Endodermal cell (in vitro differentiated cells): ENCODE data around the gene CCSER1. TPM values are rescaled to one million over a fixed set of nuclear protein-coding genes. Genes with fewer than 3 reads are reported as not detected.

Source experiments
- DNase-seq: peaks from one replicate; pipeline ENCODE4 v3.0.0-alpha.2; 2017
- H3K27ac ChIP-seq: 2 replicates; pipeline ENCODE4 v1.5.1; 2013; ENCODE audit warnings: mild to moderate bottlenecking, low read depth, low read length, moderate library complexity
- H3K27me3 ChIP-seq: 2 replicates; pipeline ENCODE4 v1.6.1; 2013; ENCODE audit warnings: mild to moderate bottlenecking, low read length, moderate library complexity; ENCODE audit not compliant: insufficient read depth, control insufficient read depth, poor library complexity, severe bottlenecking
- H3K36me3 ChIP-seq: 2 replicates; pipeline ENCODE4 v1.7.0; 2013; ENCODE audit warnings: mild to moderate bottlenecking, low read length, moderate library complexity; ENCODE audit not compliant: control insufficient read depth, insufficient read depth
- H3K4me1 ChIP-seq: one replicate; pipeline ENCODE4 v1.7.0; 2013; ENCODE audit warnings: low read length; ENCODE audit not compliant: control insufficient read depth, insufficient read depth
- H3K4me3 ChIP-seq: 2 replicates; pipeline ENCODE4 v1.5.1; 2013; ENCODE audit warnings: mild to moderate bottlenecking, low read length, moderate library complexity
- H3K9ac ChIP-seq: 2 replicates; pipeline ENCODE4 v1.6.1; 2013; ENCODE audit warnings: mild to moderate bottlenecking, low read length, moderate library complexity; ENCODE audit not compliant: poor library complexity, severe bottlenecking; ENCODE audit errors: extremely low read depth
- H3K9me3 ChIP-seq: 2 replicates; pipeline ENCODE4 v1.6.1; 2013; ENCODE audit warnings: mild to moderate bottlenecking, low read length, moderate library complexity; ENCODE audit not compliant: control insufficient read depth
- H3K27ac Mint-ChIP-seq: 2 replicates; pipeline ENCODE4 v1.8.0; 2020; ENCODE audit warnings: mixed read lengths
- H3K27me3 Mint-ChIP-seq: 2 replicates; pipeline ENCODE4 v1.8.0; 2021; ENCODE audit warnings: mild to moderate bottlenecking, mixed read lengths; ENCODE audit not compliant: insufficient read depth
- H3K36me3 Mint-ChIP-seq: 2 replicates; pipeline ENCODE4 v1.8.0; 2020; ENCODE audit warnings: low read depth, mixed read lengths
- H3K4me1 Mint-ChIP-seq: 2 replicates; pipeline ENCODE4 v1.8.0; 2020; ENCODE audit warnings: mixed read lengths
- H3K4me3 Mint-ChIP-seq: 2 replicates; pipeline ENCODE4 v1.8.0; 2020; ENCODE audit warnings: mild to moderate bottlenecking, moderate library complexity, mixed read lengths
- H3K9me3 Mint-ChIP-seq: 2 replicates; pipeline ENCODE4 v1.8.0; 2020; ENCODE audit warnings: mild to moderate bottlenecking, mixed read lengths
- WGBS, 2 experiments: methylation state at CpG; one replicate each; pipeline versions ENCODE4 v1.1.5 to v1.1.7; 2013; ENCODE audit warnings: missing lambda C conversion rate in 2 of 2, mixed read lengths in 1 of 2; ENCODE audit not compliant: insufficient coverage in 1 of 2, insufficient read length in 1 of 2; 5-methylcytosine and 5-hydroxymethylcytosine counted together
- total RNA-seq, 2 donors: library from RNA; stranded (reverse); fragmentation: NEBNext Ultra II Directional in 1 of 2; extraction: Animal tissue kit (Norgen Biotek cat#: 25700) in 1 of 2; gene quantifications; 2 replicates in 1 of 2; 3 replicates in 1 of 2; pipeline ENCODE4 v1.2.1, GENCODE V29; 2021
- TF ChIP-seq, protein P1 (sequence below): fragments of 200-600 bp; sonication (generic); conservative IDR thresholded peaks from 2 replicates; pipeline ENCODE4 v1.5.0; 2021; ENCODE audit warnings: antibody characterized with exemption, mild to moderate bottlenecking

CCSER1 gene
- total RNA-seq, 2 donors from 2014 or later: 1.1 to 2.2 TPM

DNA sequence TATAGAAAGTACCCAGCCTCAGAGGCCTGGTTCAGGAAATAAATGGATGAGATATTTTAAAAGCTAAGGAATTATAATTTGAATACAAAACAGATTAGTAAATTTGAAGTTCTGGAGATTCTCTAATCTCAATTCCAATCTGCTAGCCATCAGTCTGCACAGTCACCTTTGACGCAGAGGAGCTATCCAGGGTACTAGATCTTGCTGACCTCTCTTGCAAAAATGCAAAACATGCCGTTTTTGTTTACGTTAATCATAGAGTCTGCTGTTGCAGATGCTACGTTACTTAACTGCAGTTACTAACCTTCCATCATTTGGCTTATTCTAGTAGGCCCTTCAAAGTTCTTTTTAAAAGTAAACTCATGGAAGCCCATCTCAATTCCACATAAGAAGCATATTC lies 10.4 kb downstream of the CCSER1 start:
- H3K9ac ChIP-seq: no peak overlapping the region
- Mint-ChIP-seq H3K4me3 (no peak overlapping the region), H3K36me3 (no peaks in the 10 kb centered on the region), H3K4me1 (no peaks in the 10 kb centered on the region), H3K9me3 (no peaks in the 10 kb centered on the region), H3K27ac (no peak overlapping the region), H3K27me3 (peaks cover 5% of the 10 kb centered on the region)
- no peaks in the 10 kb centered on the region for H3K4me1 ChIP-seq
- peak; percentile 55 for DNase-seq
- H3K27me3 ChIP-seq: peaks cover 5% of the 10 kb centered on the region
- TF ChIP-seq, protein P1, sequence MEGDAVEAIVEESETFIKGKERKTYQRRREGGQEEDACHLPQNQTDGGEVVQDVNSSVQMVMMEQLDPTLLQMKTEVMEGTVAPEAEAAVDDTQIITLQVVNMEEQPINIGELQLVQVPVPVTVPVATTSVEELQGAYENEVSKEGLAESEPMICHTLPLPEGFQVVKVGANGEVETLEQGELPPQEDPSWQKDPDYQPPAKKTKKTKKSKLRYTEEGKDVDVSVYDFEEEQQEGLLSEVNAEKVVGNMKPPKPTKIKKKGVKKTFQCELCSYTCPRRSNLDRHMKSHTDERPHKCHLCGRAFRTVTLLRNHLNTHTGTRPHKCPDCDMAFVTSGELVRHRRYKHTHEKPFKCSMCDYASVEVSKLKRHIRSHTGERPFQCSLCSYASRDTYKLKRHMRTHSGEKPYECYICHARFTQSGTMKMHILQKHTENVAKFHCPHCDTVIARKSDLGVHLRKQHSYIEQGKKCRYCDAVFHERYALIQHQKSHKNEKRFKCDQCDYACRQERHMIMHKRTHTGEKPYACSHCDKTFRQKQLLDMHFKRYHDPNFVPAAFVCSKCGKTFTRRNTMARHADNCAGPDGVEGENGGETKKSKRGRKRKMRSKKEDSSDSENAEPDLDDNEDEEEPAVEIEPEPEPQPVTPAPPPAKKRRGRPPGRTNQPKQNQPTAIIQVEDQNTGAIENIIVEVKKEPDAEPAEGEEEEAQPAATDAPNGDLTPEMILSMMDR: no peak
- H3K4me3 ChIP-seq: no peak overlapping the region
- 66 to 67% methylated on average over 4 of the region's 4 CpGs for WGBS, 2 experiments
- H3K36me3 ChIP-seq: no peaks in the 10 kb centered on the region
- no peak overlapping the region for H3K27ac ChIP-seq
- H3K9me3 ChIP-seq: no peaks in the 10 kb centered on the region

DNA sequence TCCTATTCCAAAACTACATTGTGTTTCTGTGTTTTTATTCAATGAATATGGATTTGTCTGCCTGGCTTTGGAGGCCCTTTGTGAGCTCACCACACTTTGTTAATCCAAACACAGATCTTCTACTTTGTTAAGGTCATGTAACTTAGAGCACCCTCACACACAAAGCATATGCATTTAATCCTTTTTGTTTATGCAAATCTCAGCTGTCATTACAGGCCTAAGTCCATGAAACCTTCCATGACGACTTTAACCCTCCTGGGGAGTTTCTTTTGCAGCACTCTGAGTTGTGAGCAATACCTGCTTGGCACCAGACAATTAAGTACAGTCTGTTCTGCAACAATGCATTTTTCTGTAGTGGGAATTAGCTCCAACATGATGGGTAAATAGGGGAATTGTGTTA lies 14.9 kb downstream of the CCSER1 start:
- H3K4me1 Mint-ChIP-seq: no peaks in the 10 kb centered on the region
- no peaks in the 10 kb centered on the region for H3K36me3 ChIP-seq
- no peaks in the 10 kb centered on the region for H3K27me3 ChIP-seq
- WGBS, 2 experiments: 13 to 29% methylated on average over 1 of the region's 1 CpG
- H3K36me3 Mint-ChIP-seq: no peaks in the 10 kb centered on the region
- H3K9ac ChIP-seq: no peak overlapping the region
- H3K4me1 ChIP-seq: no peaks in the 10 kb centered on the region
- no peaks in the 10 kb centered on the region for H3K27me3 Mint-ChIP-seq
- H3K9me3 ChIP-seq: no peaks in the 10 kb centered on the region
- no peak overlapping the region for H3K4me3 ChIP-seq
- TF ChIP-seq, protein P1: no peak
- H3K27ac ChIP-seq: peak overlapping the region; percentile 22
- no peak for DNase-seq
- no peak overlapping the region for H3K27ac Mint-ChIP-seq
- no peaks in the 10 kb centered on the region for H3K9me3 Mint-ChIP-seq
- H3K4me3 Mint-ChIP-seq: no peak overlapping the region

DNA sequence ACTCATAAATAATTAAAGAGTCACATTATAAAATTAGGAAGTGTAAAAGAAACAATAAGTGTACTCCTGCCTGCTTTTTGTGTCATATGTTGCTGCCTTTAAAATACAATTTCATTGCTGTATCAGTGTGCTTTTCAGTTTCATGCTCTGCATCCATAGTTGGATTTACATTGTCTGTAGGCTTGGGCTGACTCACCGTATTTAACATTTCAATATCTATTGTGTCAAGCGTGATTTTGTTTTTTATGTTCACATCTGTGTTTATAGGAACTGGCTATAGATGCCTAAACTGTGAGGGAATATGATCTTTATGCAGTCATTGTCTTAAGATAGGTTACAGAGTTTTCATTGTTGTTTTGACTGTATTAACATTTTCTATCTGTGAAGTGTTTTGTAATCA lies 18.1 kb downstream of the CCSER1 start:
- H3K9ac ChIP-seq: no peak overlapping the region
- Mint-ChIP-seq H3K27ac (no peak overlapping the region), H3K27me3 (no peaks in the 10 kb centered on the region), H3K36me3 (no peaks in the 10 kb centered on the region), H3K4me1 (no peaks in the 10 kb centered on the region), H3K9me3 (no peaks in the 10 kb centered on the region), H3K4me3 (no peak overlapping the region)
- H3K27ac ChIP-seq: no peak overlapping the region
- 59 to 82% methylated on average over 2 of the region's 2 CpGs for WGBS, 2 experiments
- DNase-seq: no peak
- H3K4me3 ChIP-seq: no peak overlapping the region
- no peaks in the 10 kb centered on the region for H3K4me1 ChIP-seq
- no peaks in the 10 kb centered on the region for H3K9me3 ChIP-seq
- no peaks in the 10 kb centered on the region for H3K27me3 ChIP-seq
- H3K36me3 ChIP-seq: no peaks in the 10 kb centered on the region
- TF ChIP-seq, protein P1: no peak
